ENCODE data around the gene FETUB.

FETUB gene

DNA sequence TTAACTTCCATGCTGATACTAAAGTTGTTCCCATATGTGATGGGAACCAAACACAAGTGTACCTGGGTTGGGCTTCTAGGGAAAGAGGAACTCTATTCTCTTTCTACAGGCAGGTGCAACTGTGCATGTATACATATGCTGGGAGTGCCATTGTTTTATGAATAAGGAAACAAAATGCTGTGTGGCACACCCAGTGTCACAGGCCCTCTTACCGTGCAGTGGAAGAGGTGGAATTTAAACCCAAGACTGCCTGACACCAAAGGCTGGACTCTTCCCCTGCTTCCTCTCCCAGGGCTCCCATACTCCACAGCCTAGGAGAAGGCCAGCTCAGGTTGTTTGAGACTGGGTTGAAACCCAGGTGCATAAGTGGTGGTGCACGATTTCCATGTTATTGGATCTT lies 1.9 kb upstream of the FETUB start:
- Histone ChIP-seq H3K27me3 (ENCODE audit: control insufficient read depth in 1 of 2, insufficient read depth in 2 of 2, low read length in 2 of 2) (peaks cover 4 to 22% of the 10 kb centered on the region in 2 donors), H3K36me3 (ENCODE audit: control insufficient read depth in 2 of 2, insufficient read depth in 2 of 2, low read length in 2 of 2) (no peaks in the 10 kb centered on the region), H3K4me3 (ENCODE audit: low read length in 2 of 2) (no peak overlapping the region), H3K9me3 (ENCODE audit: control insufficient read depth in 2 of 2, low read length in 2 of 2) (peaks cover 0 to 2% of the 10 kb centered on the region in 2 donors), H3K9ac (ENCODE audit: low read length in 2 of 2) (no peak overlapping the region), H3K27ac (ENCODE audit: low read length) (no peak overlapping the region), H3K4me1 (ENCODE audit: control insufficient read depth, insufficient read depth, low read length) (no peaks in the 10 kb centered on the region)

DNA sequence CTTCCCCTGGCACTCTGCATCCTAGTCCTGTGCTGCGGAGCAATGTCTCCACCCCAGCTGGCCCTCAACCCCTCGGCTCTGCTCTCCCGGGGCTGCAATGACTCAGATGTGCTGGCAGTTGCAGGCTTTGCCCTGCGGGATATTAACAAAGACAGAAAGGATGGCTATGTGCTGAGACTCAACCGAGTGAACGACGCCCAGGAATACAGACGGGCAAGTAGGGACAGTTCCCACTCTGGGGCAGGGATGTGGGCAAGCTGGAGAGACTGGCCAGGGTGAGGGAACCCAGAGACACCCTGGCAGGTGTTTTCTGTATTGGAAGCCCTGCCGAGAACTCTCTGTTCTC lies 247 bp downstream of the FETUB start:
- peaks cover 0 to 1% of the 10 kb centered on the region in 2 donors for H3K9me3 ChIP-seq (ENCODE audit: control insufficient read depth in 2 of 2, low read length in 2 of 2)
- no peak overlapping the region for H3K27ac ChIP-seq (ENCODE audit: low read length)
- H3K27me3 ChIP-seq (ENCODE audit: control insufficient read depth in 1 of 2, insufficient read depth in 2 of 2, low read length in 2 of 2): peaks cover 4 to 22% of the 10 kb centered on the region in 2 donors
- H3K9ac ChIP-seq (ENCODE audit: low read length in 2 of 2): no peak overlapping the region
- no peak overlapping the region for H3K4me3 ChIP-seq (ENCODE audit: low read length in 2 of 2)
- no peaks in the 10 kb centered on the region for H3K36me3 ChIP-seq (ENCODE audit: control insufficient read depth in 2 of 2, insufficient read depth in 2 of 2, low read length in 2 of 2)
- H3K4me1 ChIP-seq (ENCODE audit: control insufficient read depth, insufficient read depth, low read length): no peaks in the 10 kb centered on the region

DNA sequence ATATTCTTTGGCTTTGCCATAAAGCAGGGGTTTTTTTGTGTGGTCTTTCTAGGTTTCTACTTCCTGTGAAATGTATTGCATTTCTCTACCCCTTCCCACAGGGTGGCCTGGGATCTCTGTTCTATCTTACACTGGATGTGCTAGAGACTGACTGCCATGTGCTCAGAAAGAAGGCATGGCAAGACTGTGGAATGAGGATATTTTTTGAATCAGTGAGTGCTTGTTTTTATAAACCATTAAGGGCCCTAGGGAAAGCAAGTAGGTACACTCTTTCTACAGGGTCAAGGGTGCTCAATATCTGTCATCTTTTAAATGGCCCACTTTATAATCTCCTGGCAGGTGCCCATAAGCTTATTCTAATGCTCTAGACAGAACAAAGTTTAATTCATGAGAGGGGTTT lies 730 bp downstream of the FETUB start:
- Histone ChIP-seq H3K27ac (ENCODE audit: low read length) (no peak overlapping the region), H3K9me3 (ENCODE audit: control insufficient read depth in 2 of 2, low read length in 2 of 2) (no peaks in the 10 kb centered on the region), H3K27me3 (ENCODE audit: control insufficient read depth in 1 of 2, insufficient read depth in 2 of 2, low read length in 2 of 2) (peaks cover 4 to 19% of the 10 kb centered on the region in 2 donors), H3K9ac (ENCODE audit: low read length in 2 of 2) (no peak overlapping the region), H3K36me3 (ENCODE audit: control insufficient read depth in 2 of 2, insufficient read depth in 2 of 2, low read length in 2 of 2) (no peaks in the 10 kb centered on the region), H3K4me3 (ENCODE audit: low read length in 2 of 2) (no peak overlapping the region), H3K4me1 (ENCODE audit: control insufficient read depth, insufficient read depth, low read length) (no peaks in the 10 kb centered on the region)

DNA sequence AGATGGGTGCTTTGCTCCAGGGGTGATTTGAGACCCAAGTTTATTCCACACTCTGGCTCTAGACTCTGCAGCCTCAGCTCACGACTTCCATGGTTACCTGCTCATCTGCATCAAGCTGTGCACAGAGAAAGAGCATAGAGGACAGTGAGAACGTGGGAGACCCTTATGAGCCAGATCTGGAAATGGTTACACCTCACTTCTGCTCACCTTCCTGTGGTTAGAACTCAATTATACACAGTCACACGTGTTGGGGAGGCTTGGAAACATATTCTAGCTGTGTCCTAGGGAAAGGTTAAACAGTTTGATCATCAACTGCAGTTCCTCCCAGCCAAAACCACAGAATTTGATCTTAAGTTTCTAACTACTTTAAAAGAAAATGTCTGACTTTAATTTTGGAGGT lies 1.8 kb downstream of the FETUB start:
- Histone ChIP-seq H3K27me3 (ENCODE audit: control insufficient read depth in 1 of 2, insufficient read depth in 2 of 2, low read length in 2 of 2) (peaks cover 4 to 14% of the 10 kb centered on the region in 2 donors), H3K9ac (ENCODE audit: low read length in 2 of 2) (no peak overlapping the region), H3K27ac (ENCODE audit: low read length) (no peak overlapping the region), H3K4me1 (ENCODE audit: control insufficient read depth, insufficient read depth, low read length) (no peaks in the 10 kb centered on the region), H3K36me3 (ENCODE audit: control insufficient read depth in 2 of 2, insufficient read depth in 2 of 2, low read length in 2 of 2) (no peaks in the 10 kb centered on the region), H3K9me3 (ENCODE audit: control insufficient read depth in 2 of 2, low read length in 2 of 2) (no peaks in the 10 kb centered on the region), H3K4me3 (ENCODE audit: low read length in 2 of 2) (no peak overlapping the region)

DNA sequence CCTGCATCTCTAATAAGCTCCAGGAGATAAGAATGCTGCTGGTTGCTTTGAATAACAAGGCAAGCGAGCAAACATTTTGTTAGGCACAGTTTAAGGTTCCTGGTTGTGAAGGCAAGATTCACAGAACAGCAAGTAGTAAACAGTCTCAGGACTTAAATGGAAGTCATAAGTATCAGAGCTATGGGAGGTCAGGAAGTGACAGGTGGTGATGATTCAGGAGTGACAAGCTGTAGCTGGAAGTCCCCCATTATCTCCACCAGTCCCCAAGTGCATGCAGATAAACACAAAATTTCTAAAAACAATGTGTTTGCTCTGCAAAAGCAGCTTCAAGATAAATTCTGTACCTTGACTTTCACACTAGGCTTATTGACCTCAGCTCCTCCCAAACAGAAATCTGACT lies 3.3 kb downstream of the FETUB start:
- Histone ChIP-seq H3K36me3 (ENCODE audit: control insufficient read depth in 2 of 2, insufficient read depth in 2 of 2, low read length in 2 of 2) (no peaks in the 10 kb centered on the region), H3K27me3 (ENCODE audit: control insufficient read depth in 1 of 2, insufficient read depth in 2 of 2, low read length in 2 of 2) (peaks cover 0 to 9% of the 10 kb centered on the region in 2 donors), H3K4me3 (ENCODE audit: low read length in 2 of 2) (no peak overlapping the region), H3K4me1 (ENCODE audit: control insufficient read depth, insufficient read depth, low read length) (no peaks in the 10 kb centered on the region), H3K27ac (ENCODE audit: low read length) (no peak overlapping the region), H3K9ac (ENCODE audit: low read length in 2 of 2) (no peak overlapping the region), H3K9me3 (ENCODE audit: control insufficient read depth in 2 of 2, low read length in 2 of 2) (no peaks in the 10 kb centered on the region)

DNA sequence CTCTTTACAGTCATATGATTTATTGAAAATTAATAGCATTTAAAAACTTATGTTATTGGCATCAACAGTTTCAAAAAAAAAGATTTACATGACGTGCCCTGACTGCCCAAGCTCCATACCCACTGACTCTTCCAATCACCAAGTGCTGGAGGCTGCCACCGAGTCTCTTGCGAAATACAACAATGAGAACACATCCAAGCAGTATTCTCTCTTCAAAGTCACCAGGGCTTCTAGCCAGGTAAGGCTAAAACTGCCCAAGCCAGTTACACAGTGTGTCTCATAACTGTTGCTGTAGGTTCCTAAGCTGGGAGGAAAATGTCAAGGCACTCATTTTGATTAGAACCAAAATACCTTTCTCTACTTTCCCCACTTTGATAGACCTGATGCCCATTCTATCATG lies 4.5 kb downstream of the FETUB start:
- H3K27me3 ChIP-seq (ENCODE audit: control insufficient read depth in 1 of 2, insufficient read depth in 2 of 2, low read length in 2 of 2): peaks cover 0 to 9% of the 10 kb centered on the region in 2 donors
- H3K36me3 ChIP-seq (ENCODE audit: control insufficient read depth in 2 of 2, insufficient read depth in 2 of 2, low read length in 2 of 2): no peaks in the 10 kb centered on the region
- no peaks in the 10 kb centered on the region for H3K4me1 ChIP-seq (ENCODE audit: control insufficient read depth, insufficient read depth, low read length)
- no peaks in the 10 kb centered on the region for H3K9me3 ChIP-seq (ENCODE audit: control insufficient read depth in 2 of 2, low read length in 2 of 2)
- H3K27ac ChIP-seq (ENCODE audit: low read length): no peak overlapping the region
- H3K9ac ChIP-seq (ENCODE audit: low read length in 2 of 2): no peak overlapping the region
- no peak overlapping the region for H3K4me3 ChIP-seq (ENCODE audit: low read length in 2 of 2)

DNA sequence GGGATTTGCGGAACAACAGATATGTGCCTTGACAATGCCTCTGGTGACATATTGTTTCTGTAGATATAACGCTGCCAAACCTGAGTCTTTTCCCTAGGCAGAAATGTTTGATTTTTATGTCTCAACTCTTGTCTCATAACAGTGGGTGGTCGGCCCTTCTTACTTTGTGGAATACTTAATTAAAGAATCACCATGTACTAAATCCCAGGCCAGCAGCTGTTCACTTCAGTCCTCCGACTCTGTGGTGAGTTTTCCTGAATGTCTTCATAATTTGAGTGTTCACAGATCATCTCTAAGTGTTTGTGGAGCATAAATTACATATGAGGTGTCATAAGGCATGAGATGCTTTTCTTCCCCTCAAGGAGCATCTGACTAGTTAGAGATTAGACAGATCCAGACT lies 5.9 kb downstream of the FETUB start:
- peaks cover 0 to 2% of the 10 kb centered on the region in 2 donors for H3K27me3 ChIP-seq (ENCODE audit: control insufficient read depth in 1 of 2, insufficient read depth in 2 of 2, low read length in 2 of 2)
- no peaks in the 10 kb centered on the region for H3K36me3 ChIP-seq (ENCODE audit: control insufficient read depth in 2 of 2, insufficient read depth in 2 of 2, low read length in 2 of 2)
- no peak overlapping the region for H3K4me3 ChIP-seq (ENCODE audit: low read length in 2 of 2)
- no peak overlapping the region for H3K27ac ChIP-seq (ENCODE audit: low read length)
- H3K4me1 ChIP-seq (ENCODE audit: control insufficient read depth, insufficient read depth, low read length): no peaks in the 10 kb centered on the region
- H3K9me3 ChIP-seq (ENCODE audit: control insufficient read depth in 2 of 2, low read length in 2 of 2): no peaks in the 10 kb centered on the region
- no peak overlapping the region for H3K9ac ChIP-seq (ENCODE audit: low read length in 2 of 2)

DNA sequence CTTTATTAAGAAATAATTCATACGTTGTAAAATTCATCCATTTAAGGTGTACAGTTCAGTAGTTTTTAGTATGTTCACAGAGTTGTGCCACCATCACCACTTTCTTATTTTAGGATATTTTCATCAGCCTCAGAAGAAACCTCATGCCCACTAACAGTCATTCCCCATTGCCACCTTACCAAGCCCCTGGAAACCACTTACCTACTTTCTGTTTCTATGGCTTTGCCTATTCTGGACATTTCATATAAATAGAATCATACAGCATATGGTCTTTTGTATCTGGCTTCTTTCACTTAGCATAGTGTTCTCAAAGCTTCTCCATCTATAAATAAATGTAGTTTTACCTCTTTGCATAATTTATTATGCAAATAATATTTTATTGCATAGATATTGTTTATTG lies 6.6 kb downstream of the FETUB start:
- no peaks in the 10 kb centered on the region for H3K9me3 ChIP-seq (ENCODE audit: control insufficient read depth in 2 of 2, low read length in 2 of 2)
- H3K36me3 ChIP-seq (ENCODE audit: control insufficient read depth in 2 of 2, insufficient read depth in 2 of 2, low read length in 2 of 2): no peaks in the 10 kb centered on the region
- no peak overlapping the region for H3K4me3 ChIP-seq (ENCODE audit: low read length in 2 of 2)
- H3K27ac ChIP-seq (ENCODE audit: low read length): no peak overlapping the region
- H3K4me1 ChIP-seq (ENCODE audit: control insufficient read depth, insufficient read depth, low read length): no peaks in the 10 kb centered on the region
- H3K27me3 ChIP-seq (ENCODE audit: control insufficient read depth in 1 of 2, insufficient read depth in 2 of 2, low read length in 2 of 2): peaks cover 0 to 4% of the 10 kb centered on the region in 2 donors
- H3K9ac ChIP-seq (ENCODE audit: low read length in 2 of 2): no peak overlapping the region

DNA sequence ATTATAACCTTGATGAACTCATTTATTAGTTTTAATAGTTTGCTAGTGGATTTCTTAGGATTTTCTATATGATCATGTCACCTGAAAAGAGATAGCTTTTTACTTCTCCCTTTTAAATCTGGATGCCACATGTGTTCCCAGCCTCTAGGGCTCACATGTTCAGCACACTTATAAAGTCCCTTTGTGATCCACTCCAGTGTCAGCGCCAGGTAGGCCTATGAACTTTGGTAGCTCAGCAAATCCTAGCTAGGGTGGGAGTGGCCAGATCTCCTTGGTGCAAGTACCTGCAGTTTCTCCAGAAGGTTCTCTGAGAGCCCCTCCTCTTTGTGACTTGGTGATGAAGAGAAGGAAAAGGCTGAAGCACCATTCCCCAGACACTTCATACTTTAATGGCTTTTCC lies 8.7 kb downstream of the FETUB start:
- peaks cover 0 to 5% of the 10 kb centered on the region in 2 donors for H3K27me3 ChIP-seq (ENCODE audit: control insufficient read depth in 1 of 2, insufficient read depth in 2 of 2, low read length in 2 of 2)
- H3K4me3 ChIP-seq (ENCODE audit: low read length in 2 of 2): no peak overlapping the region
- H3K9ac ChIP-seq (ENCODE audit: low read length in 2 of 2): no peak overlapping the region
- no peaks in the 10 kb centered on the region for H3K4me1 ChIP-seq (ENCODE audit: control insufficient read depth, insufficient read depth, low read length)
- no peak overlapping the region for H3K27ac ChIP-seq (ENCODE audit: low read length)
- no peaks in the 10 kb centered on the region for H3K36me3 ChIP-seq (ENCODE audit: control insufficient read depth in 2 of 2, insufficient read depth in 2 of 2, low read length in 2 of 2)
- H3K9me3 ChIP-seq (ENCODE audit: control insufficient read depth in 2 of 2, low read length in 2 of 2): no peaks in the 10 kb centered on the region

DNA sequence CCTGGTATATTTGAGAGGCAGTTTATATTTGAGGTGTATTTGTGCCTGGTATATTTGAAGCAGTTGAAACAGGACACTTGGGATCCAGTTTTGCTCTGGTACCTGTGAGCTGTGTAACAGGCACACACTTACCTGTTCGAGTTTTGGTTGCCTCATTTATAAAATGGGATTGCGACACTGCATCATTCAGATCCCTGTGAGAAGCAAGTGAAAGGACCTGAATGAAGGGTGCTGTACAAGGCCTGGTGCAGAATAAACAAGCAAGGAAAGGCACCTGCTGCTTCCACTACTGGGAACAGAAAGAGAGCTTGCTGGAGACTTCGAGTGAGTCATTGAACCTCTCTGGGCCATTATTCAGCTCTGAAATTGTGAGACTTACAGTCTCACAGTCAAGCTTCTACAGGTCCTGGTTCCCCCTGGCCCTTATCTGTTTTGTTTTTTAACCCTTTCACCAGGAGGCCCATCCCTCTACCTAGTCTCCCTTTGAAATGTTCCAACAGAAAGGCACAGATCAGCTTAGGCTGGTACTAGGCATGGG lies 11.5 kb downstream of the FETUB start:
- H3K27ac ChIP-seq (ENCODE audit: low read length): no peak overlapping the region
- H3K9me3 ChIP-seq (ENCODE audit: control insufficient read depth in 2 of 2, low read length in 2 of 2): no peaks in the 10 kb centered on the region
- H3K27me3 ChIP-seq (ENCODE audit: control insufficient read depth in 1 of 2, insufficient read depth in 2 of 2, low read length in 2 of 2): peaks cover 0 to 7% of the 10 kb centered on the region in 2 donors
- H3K4me1 ChIP-seq (ENCODE audit: control insufficient read depth, insufficient read depth, low read length): no peaks in the 10 kb centered on the region
- no peaks in the 10 kb centered on the region for H3K36me3 ChIP-seq (ENCODE audit: control insufficient read depth in 2 of 2, insufficient read depth in 2 of 2, low read length in 2 of 2)
- no peak overlapping the region for H3K9ac ChIP-seq (ENCODE audit: low read length in 2 of 2)
- no peak overlapping the region for H3K4me3 ChIP-seq (ENCODE audit: low read length in 2 of 2)

DNA sequence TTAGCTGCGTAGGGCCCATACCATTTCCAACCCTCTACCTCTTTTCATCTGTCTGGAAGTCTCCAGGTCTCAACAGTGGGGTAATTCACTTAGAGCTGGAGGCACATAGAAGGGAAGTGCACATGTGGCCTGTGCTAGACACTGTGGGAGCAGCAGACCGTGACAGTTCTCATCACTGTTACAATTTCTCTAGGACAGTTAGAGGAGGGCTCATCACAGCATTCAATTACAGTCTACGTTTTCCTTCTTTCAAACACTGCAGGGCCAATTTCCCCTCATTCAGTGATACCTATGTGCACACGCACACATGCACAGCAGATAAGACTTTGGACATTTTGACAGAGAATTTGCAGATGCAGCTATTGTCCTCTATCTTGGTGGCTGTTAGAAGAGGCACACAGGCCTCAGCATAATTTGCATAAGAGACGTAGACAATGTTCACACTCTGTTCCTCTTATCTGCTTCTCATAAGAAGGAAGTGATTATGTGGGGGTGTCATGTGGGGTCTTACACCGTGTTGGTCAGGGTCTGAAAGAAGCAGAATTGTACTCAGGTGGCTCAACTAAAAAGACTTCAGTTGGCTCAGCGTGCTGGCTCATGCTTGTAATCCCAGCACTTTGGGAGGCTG lies 13.0 kb downstream of the FETUB start:
- Histone ChIP-seq H3K36me3 (ENCODE audit: control insufficient read depth in 2 of 2, insufficient read depth in 2 of 2, low read length in 2 of 2) (no peaks in the 10 kb centered on the region), H3K4me3 (ENCODE audit: low read length in 2 of 2) (no peak overlapping the region), H3K9me3 (ENCODE audit: control insufficient read depth in 2 of 2, low read length in 2 of 2) (no peaks in the 10 kb centered on the region), H3K9ac (ENCODE audit: low read length in 2 of 2) (no peak overlapping the region), H3K27me3 (ENCODE audit: control insufficient read depth in 1 of 2, insufficient read depth in 2 of 2, low read length in 2 of 2) (peaks cover 0 to 7% of the 10 kb centered on the region in 2 donors), H3K4me1 (ENCODE audit: control insufficient read depth, insufficient read depth, low read length) (no peaks in the 10 kb centered on the region), H3K27ac (ENCODE audit: low read length) (no peak overlapping the region)
